IPS-18c (cell line): Measurements from ENCODE around the gene PNRC1.

Experiments used
- H3K4me3 ChIP-seq: 2 replicates; pipeline ENCODE4 v1.7.0; 2013; ENCODE audit warnings: low read depth, mild to moderate bottlenecking, low read length, moderate library complexity; ENCODE audit not compliant: insufficient read depth
- H3K9me3 ChIP-seq: one replicate; pipeline ENCODE4 v1.6.1; 2013; ENCODE audit warnings: mild to moderate bottlenecking, low read length, moderate library complexity; ENCODE audit not compliant: control insufficient read depth, insufficient read depth

PNRC1 gene

DNA sequence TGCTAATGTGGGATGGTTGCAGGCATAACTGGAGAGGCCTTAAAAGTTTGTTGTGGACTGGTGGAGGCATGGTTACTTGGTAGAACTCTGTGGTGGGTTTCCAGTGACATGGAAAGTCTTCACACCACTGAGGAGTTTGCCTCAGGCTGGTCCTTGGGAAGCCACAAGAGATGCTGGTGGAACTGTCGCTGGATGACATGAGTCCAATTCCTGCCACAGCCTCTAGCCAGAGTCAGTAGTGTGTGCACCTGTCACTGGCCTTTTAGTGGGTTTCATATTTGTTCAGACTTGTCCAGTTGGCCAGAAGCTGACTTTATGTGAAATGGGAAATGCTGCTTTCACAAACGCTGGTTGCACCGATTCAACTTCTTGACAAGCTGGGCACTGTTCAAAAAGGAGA lies 51.0 kb downstream of the PNRC1 start:
- H3K4me3 ChIP-seq = no peak overlapping the region
- peaks cover 2% of the 10 kb centered on the region for H3K9me3 ChIP-seq

DNA sequence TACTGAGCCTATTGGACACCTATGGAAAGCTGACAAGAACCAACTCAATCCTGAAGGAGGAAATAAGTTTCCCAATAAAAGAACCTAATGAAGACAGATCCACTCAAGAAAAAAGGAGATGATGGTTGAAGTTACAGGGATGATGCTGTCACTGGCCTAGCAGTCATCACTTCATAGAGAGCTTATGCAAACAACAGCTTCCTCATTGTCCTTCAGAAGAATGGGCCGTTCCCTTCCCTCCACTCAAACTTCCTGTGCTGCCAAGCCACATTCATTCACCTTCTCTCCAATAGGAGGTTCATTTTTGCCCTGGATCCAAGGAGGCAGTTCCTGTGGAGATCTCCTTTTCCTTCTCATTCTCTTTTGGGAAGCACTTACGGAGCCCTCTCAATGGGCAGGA lies 51.5 kb downstream of the PNRC1 start:
- H3K9me3 ChIP-seq = peaks cover 2% of the 10 kb centered on the region

GRCh38 chr6:89133981-89134380 lies 53.4 kb downstream of the PNRC1 start:
- no peak overlapping the region for H3K4me3 ChIP-seq
- peaks cover 2% of the 10 kb centered on the region for H3K9me3 ChIP-seq

More for the DNA sequence above, 51.5 kb downstream of the PNRC1 start:
- H3K4me3 ChIP-seq = no peak overlapping the region

DNA sequence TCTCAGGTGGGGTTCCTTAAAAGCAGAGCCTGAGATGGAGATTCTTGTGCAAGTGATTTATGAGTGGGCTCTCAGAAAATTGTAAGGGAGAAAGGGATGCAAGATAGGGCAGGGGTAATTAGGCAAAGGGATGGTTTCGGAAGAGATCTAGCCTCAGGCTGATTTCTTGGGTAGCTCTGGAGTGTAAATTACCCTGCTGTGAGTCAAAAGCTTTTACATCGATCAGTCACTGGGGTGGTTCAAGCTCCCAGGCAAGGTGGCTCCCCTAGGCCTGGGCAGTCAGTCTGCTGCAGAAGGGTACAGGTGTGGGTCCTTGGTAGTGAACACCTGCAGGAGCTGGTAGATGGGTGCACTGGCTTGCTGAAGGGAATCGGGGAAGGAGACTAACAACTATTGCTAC lies 54.2 kb downstream of the PNRC1 start:
- no peak overlapping the region for H3K4me3 ChIP-seq
- H3K9me3 ChIP-seq = peaks cover 2% of the 10 kb centered on the region
